Hematopoietic multipotent progenitor cell (in vitro differentiated cells): Measurements from ENCODE around the gene SLC36A4. TPM values are rescaled to one million over a fixed set of nuclear protein-coding genes. Genes with fewer than 3 reads are reported as not detected.
"Not testable (repeated sequence)": the region's sequence is repeated elsewhere in the genome, so short reads cannot be mapped to it uniquely, and the experiment has no call there.

Source experiments
- DNase-seq, 3 donors: peaks; one replicate each; pipeline ENCODE4 v3.0.0-alpha.2; 2011 to 2015; ENCODE audit warnings: low read depth in 2 of 3, low spot score in 2 of 3
- small RNA-seq: library from RNA; depleted of rRNA; stranded (forward); fragments of <200 nt; gene quantifications from one replicate; pipeline ENCODE3, GENCODE V24; 2012
- total RNA-seq: library from RNA; depleted of rRNA; stranded (reverse); fragments of >200 nt; gene quantifications from one replicate; pipeline ENCODE4 v1.2.3, GENCODE V29; 2012

The SLC36A4 gene
- total RNA-seq, 1 donor = 12.1 TPM

DNA sequence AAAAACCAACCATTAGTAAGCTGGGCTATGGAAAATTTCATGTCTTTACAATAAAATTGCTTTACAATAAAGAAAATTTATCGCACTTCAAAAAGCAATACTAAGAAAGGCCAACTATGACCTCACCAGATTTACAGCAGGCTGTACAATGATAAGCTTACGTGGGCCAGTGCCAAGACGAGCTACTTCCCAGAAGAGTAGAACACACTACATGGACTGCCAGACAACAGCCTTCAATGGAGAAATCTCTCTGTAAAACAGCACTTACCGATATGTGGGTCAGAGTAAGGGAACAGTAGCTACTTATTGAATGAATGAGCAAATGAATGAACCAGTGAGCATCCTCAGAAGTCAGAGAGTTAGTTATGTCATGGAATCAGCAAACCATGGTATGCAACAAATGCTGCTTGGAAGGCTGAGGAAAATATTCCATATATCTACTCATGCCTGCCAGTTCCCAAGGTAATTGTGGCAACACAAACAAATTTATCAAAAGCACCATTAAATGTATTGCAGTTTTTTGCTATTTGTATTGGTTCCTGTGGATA, 74.4 kb downstream of the SLC36A4 start:
- no peak for DNase-seq

GRCh38 chr11:93122535-93123235, 75.1 kb downstream of the SLC36A4 start:
- no peak for DNase-seq

GRCh38 chr11:93118276-93118675, 79.5 kb downstream of the SLC36A4 start:
- DNase-seq = no peak

DNA sequence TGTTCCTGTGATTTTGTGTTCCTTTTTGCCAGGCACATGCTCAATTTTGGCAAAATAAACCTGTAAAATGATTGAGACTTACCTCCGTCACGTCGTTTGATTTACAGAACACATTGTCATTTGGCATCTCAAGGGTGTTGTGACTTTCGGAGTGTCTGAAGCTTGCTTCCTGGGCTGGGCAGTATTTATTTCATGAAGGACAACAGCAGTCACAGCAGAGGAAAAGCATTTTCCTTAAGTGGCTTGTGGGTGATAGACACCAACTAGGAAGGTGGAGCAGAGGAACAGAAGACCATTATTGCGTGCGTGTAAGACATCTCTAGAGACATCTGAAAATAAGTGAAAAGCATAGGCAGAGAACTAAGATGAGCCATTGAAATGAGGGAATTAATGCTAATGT, 80.2 kb downstream of the SLC36A4 start:
- DNase-seq = no peak

- DNase-seq = no peak
Measured at GRCh38 chr11:93116641-93117441, 81.0 kb downstream of the SLC36A4 start.

DNA sequence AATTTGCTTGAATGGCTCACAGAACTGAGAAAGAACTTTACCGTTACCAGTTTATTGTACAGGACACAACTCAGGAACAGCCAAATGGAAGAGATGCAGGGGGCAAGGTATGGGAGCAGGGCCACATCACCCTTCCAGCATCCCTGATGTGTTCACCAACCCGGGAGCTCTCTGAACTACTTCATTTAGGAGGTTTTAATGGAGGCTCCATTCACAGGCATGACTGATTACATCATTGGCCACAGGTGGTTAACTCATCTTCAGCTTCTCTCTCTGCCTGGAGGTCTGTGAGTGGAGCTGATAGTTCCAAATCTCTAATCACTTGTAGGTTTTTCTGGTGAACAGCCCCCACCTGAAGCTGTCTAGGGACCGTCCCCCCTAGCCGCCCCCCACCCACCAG, 83.5 kb downstream of the SLC36A4 start:
- no peak for DNase-seq

- DNase-seq = no peak
Measured at GRCh38 chr11:93113824-93114223, 84.0 kb downstream of the SLC36A4 start.

GRCh38 chr11:93111147-93111546, 86.6 kb downstream of the SLC36A4 start:
- DNase-seq = not testable (repeated sequence)

GRCh38 chr11:93100211-93100610, 97.6 kb downstream of the SLC36A4 start:
- DNase-seq = no peak

GRCh38 chr11:93099806-93100205, 98.0 kb downstream of the SLC36A4 start:
- DNase-seq = no peak

Small RNA genes lying within 50 kb of the gene (small RNA-seq; reads per million reads assigned to genes)
- gene AP003072.1 = not detected

Other genes with a start within 250 kb of the SLC36A4 start
- gene MTNR1B, start 228.3 kb downstream of the SLC36A4 start, total RNA-seq = not detected
- not detected for gene DEUP1, start 132.8 kb upstream of the SLC36A4 start, total RNA-seq